ENCODE results near the gene LRPAP1. TPM values are rescaled to one million over a fixed set of nuclear protein-coding genes. Genes with fewer than 3 reads are reported as not detected.

The LRPAP1 gene
- total RNA-seq, 4 donors from 2014 or later = 168 to 320 (median 259) TPM

- Histone ChIP-seq H3K27me3 (no peaks in the 10 kb centered on the region), H3K27ac (no peak overlapping the region), H3K36me3 (peaks cover 58 to 67% of the 10 kb centered on the region in 2 donors), H3K4me3 (replicated peaks in 1 of 3) (no peak overlapping the region), H3K4me1 (no peaks in the 10 kb centered on the region), H3K9me3 (no peaks in the 10 kb centered on the region)
- no peak for TF ChIP-seq POLR2A (IDR thresholded peaks at IDR 0.05)
- TF ChIP-seq CTCF (IDR thresholded peaks at IDR 0.05) = no peak
- intact Hi-C loops (cut with DNase I) = no loop called here
- 77 to 93% methylated on average over 2 to 11 of the region's 15 CpGs for WGBS, 2 donors
- DNase-seq = no peak
Measured at GRCh38 chr4:3522326-3522640, 9.9 kb downstream of the LRPAP1 start.

GRCh38 chr4:3521621-3522325, 10.4 kb downstream of the LRPAP1 start:
- TF ChIP-seq POLR2A (IDR thresholded peaks at IDR 0.05) (no peak), CTCF (IDR thresholded peaks at IDR 0.05) (no peak)
- H3K27me3 ChIP-seq = no peaks in the 10 kb centered on the region
- H3K9me3 ChIP-seq = no peaks in the 10 kb centered on the region
- H3K4me1 ChIP-seq = no peaks in the 10 kb centered on the region
- WGBS, 2 donors = 94 to 95% methylated on average over 12 to 16 of the region's 16 CpGs
- no peak overlapping the region for H3K27ac ChIP-seq
- H3K4me3 ChIP-seq (replicated peaks in 1 of 3) = no peak overlapping the region
- DNase-seq = no peak
- intact Hi-C loops (cut with DNase I) = no loop called here
- peaks cover 63 to 73% of the 10 kb centered on the region in 2 donors for H3K36me3 ChIP-seq

- Histone ChIP-seq H3K4me3 (replicated peaks in 1 of 3) (no peak overlapping the region), H3K36me3 (peaks cover 71 to 80% of the 10 kb centered on the region in 2 donors), H3K9me3 (no peaks in the 10 kb centered on the region), H3K4me1 (no peaks in the 10 kb centered on the region), H3K27ac (no peak overlapping the region), H3K27me3 (no peaks in the 10 kb centered on the region)
- TF ChIP-seq CTCF (IDR thresholded peaks at IDR 0.05) (no peak), POLR2A (IDR thresholded peaks at IDR 0.05) (no peak)
- 92 to 94% methylated on average over 18 to 30 of the region's 31 CpGs for WGBS, 2 donors
- no peak for DNase-seq
- intact Hi-C loops (cut with DNase I) = no loop called here
Measured at GRCh38 chr4:3520796-3521600, 11.2 kb downstream of the LRPAP1 start.

GRCh38 chr4:3520276-3520675, 11.9 kb downstream of the LRPAP1 start:
- Histone ChIP-seq H3K4me3 (replicated peaks in 1 of 3) (no peak overlapping the region), H3K27me3 (no peaks in the 10 kb centered on the region), H3K4me1 (no peaks in the 10 kb centered on the region), H3K27ac (no peak overlapping the region), H3K36me3 (peaks cover 74 to 88% of the 10 kb centered on the region in 2 donors), H3K9me3 (no peaks in the 10 kb centered on the region)
- no peak for DNase-seq
- TF ChIP-seq CTCF (IDR thresholded peaks at IDR 0.05) (no peak), POLR2A (IDR thresholded peaks at IDR 0.05) (no peak)
- intact Hi-C loops (cut with DNase I) = no loop called here
- WGBS, 2 donors = 87 to 93% methylated on average over 11 of the region's 11 CpGs
